KMS-11 (cell line): ENCODE data around the gene ATP5ME.
"Not testable (repeated sequence)": the region's sequence is repeated elsewhere in the genome, so short reads cannot be mapped to it uniquely, and the experiment has no call there.

Source experiments
- H2AFZ ChIP-seq: fragments of 200-600 bp; sonication (generic); 2 replicates; pipeline ENCODE4 v1.6.1; 2016; ENCODE audit warnings: antibody characterized with exemption, mixed run types, low read depth
- H3K27ac ChIP-seq: fragments of 200-600 bp; sonication (generic); 2 replicates; pipeline ENCODE4 v1.6.1; 2016; ENCODE audit warnings: mild to moderate bottlenecking, mixed run types
- H3K27me3 ChIP-seq: fragments of 200-600 bp; sonication (generic); 2 replicates; pipeline ENCODE4 v1.6.1; 2017; ENCODE audit warnings: mild to moderate bottlenecking, low read depth, mixed run types, moderate library complexity; ENCODE audit not compliant: insufficient read depth
- H3K36me3 ChIP-seq: fragments of 200-600 bp; sonication (generic); 2 replicates; pipeline ENCODE4 v1.6.1; 2017; ENCODE audit warnings: mild to moderate bottlenecking, mixed run types; ENCODE audit not compliant: insufficient read depth
- H3K4me1 ChIP-seq: fragments of 200-600 bp; sonication (generic); 2 replicates; pipeline ENCODE4 v1.6.1; 2016; ENCODE audit warnings: mild to moderate bottlenecking, low read depth, mixed run types; ENCODE audit not compliant: poor library complexity, severe bottlenecking
- H3K4me2 ChIP-seq: fragments of 200-600 bp; sonication (generic); 2 replicates; pipeline ENCODE4 v1.7.0; 2016; ENCODE audit warnings: mild to moderate bottlenecking, mixed run types
- H3K4me3 ChIP-seq: fragments of 200-600 bp; sonication (generic); IDR thresholded peaks from 2 replicates; pipeline ENCODE4 v1.6.1; 2017; ENCODE audit warnings: low read depth, low read length, mixed read lengths; ENCODE audit not compliant: insufficient read depth
- H3K79me2 ChIP-seq: fragments of 200-600 bp; sonication (generic); 2 replicates; pipeline ENCODE4 v1.6.1; 2016; ENCODE audit warnings: low read depth, mixed run types; ENCODE audit not compliant: insufficient read depth
- H3K9ac ChIP-seq: fragments of 200-600 bp; sonication (generic); 2 replicates; pipeline ENCODE4 v1.6.1; 2016; ENCODE audit warnings: mild to moderate bottlenecking, mixed run types
- H4K20me1 ChIP-seq: fragments of 200-600 bp; sonication (generic); 2 replicates; pipeline ENCODE4 v1.6.1; 2016; ENCODE audit warnings: mild to moderate bottlenecking, mixed run types; ENCODE audit not compliant: insufficient read depth
- CTCF ChIP-seq: fragments of 200-600 bp; sonication (generic); conservative IDR thresholded peaks from 2 replicates; pipeline ENCODE4 v1.6.1; 2017; ENCODE audit warnings: low read depth, mild to moderate bottlenecking, antibody characterized with exemption, low read length, moderate library complexity, mixed read lengths

Gene ATP5ME

GRCh38 chr4:709348-709747 is 35.3 kb upstream of the ATP5ME start:
- Histone ChIP-seq H3K36me3 (no peaks in the 10 kb centered on the region), H3K4me3 (no peak overlapping the region), H3K27me3 (no peaks in the 10 kb centered on the region), H3K4me1 (no peaks in the 10 kb centered on the region), H3K4me2 (no peak overlapping the region), H2AFZ (no peak overlapping the region), H3K79me2 (no peaks in the 10 kb centered on the region), H3K27ac (no peak overlapping the region), H4K20me1 (no peaks in the 10 kb centered on the region), H3K9ac (no peak overlapping the region)
- no peak for TF ChIP-seq CTCF

- H3K4me2 ChIP-seq: no peak overlapping the region
- no peak overlapping the region for H2AFZ ChIP-seq
- H3K36me3 ChIP-seq: no peaks in the 10 kb centered on the region
- no peaks in the 10 kb centered on the region for H4K20me1 ChIP-seq
- no peak for TF ChIP-seq CTCF
- H3K27ac ChIP-seq: no peak overlapping the region
- H3K9ac ChIP-seq: no peak overlapping the region
- H3K79me2 ChIP-seq: no peaks in the 10 kb centered on the region
- no peak overlapping the region for H3K4me3 ChIP-seq
- H3K27me3 ChIP-seq: no peaks in the 10 kb centered on the region
- H3K4me1 ChIP-seq: no peaks in the 10 kb centered on the region
Observed at GRCh38 chr4:708631-708933, 34.5 kb upstream of the ATP5ME start.

DNA sequence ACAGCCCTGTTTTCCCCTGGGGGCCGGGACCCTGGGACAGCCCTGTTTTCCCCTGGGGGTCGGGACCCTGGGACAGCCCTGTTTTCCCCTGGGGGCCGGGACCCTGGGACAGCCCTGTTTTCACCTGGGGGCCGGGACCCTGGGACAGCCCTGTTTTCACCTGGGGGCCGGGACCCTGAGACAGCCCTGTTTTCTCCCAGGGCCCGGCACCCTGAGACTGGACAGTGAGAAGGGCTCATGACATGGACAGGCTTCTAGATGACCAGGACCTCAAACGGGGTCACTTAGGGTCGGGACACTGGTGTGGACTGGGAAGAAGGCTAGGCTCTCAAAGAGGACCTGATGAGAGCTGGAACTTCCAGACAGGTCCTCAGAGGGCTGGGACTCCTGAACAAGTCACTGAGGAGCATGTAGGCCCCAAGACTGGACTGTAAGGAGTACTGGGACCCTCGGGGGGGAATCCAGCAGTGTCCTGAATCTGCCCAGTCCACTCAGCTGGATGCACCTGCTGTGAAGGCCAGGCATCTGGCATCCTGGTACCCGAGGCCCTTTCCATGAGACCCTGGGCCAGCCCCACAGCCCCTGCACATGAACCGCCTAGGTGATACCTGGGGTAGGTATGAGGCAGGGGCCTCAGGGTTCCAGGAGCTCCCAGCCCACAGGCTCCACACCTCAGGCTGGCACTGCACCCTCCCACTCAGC is 34.0 kb upstream of the ATP5ME start:
- Histone ChIP-seq H3K36me3 (no peaks in the 10 kb centered on the region), H3K4me1 (no peaks in the 10 kb centered on the region), H3K4me3 (no peak overlapping the region), H3K9ac (no peak overlapping the region), H3K27ac (no peak overlapping the region), H2AFZ (no peak overlapping the region), H3K27me3 (no peaks in the 10 kb centered on the region), H4K20me1 (no peaks in the 10 kb centered on the region), H3K79me2 (no peaks in the 10 kb centered on the region), H3K4me2 (no peak overlapping the region)
- TF ChIP-seq CTCF: no peak

GRCh38 chr4:706834-707598 is 32.9 kb upstream of the ATP5ME start:
- H3K27ac ChIP-seq: no peak overlapping the region
- no peaks in the 10 kb centered on the region for H4K20me1 ChIP-seq
- no peaks in the 10 kb centered on the region for H3K27me3 ChIP-seq
- H3K79me2 ChIP-seq: no peaks in the 10 kb centered on the region
- TF ChIP-seq CTCF: no peak
- H3K36me3 ChIP-seq: no peaks in the 10 kb centered on the region
- H2AFZ ChIP-seq: no peak overlapping the region
- no peak overlapping the region for H3K9ac ChIP-seq
- no peaks in the 10 kb centered on the region for H3K4me1 ChIP-seq
- H3K4me2 ChIP-seq: no peak overlapping the region
- no peak overlapping the region for H3K4me3 ChIP-seq

DNA sequence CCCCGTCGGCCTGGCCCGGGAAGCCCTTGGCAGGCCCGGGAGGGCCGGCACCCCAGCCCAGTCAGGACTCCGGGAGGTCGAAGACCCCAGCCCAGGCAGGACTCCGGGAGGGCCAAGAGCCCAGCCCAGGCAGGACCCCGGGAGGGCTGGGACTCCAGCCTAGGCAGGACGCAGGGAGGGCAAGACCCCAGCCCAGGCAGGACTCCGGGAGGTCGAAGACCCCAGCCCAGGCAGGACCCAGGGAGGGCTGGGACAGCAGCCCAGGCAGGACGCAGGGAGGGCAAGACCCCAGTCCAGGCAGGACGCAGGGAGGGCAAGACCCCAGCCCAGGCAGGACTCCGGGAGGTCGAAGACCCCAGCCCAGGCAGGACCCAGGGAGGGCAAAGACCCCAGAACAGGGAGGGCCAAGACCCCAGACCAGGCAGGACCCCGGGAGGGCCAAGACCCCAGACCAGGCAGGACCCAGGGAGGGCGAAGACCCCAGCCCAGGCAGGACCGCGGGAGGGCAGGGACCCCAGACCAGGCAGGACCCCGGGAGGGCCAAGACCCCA is 32.1 kb upstream of the ATP5ME start:
- H3K4me3 ChIP-seq: peak overlapping the region; percentile 51
- peak overlapping the region; percentile 32; the same call in 1 of the 2 replicates for H3K27ac ChIP-seq
- H3K9ac ChIP-seq: peak overlapping the region; percentile 95
- H3K27me3 ChIP-seq, H3K79me2 ChIP-seq, H3K4me1 ChIP-seq, H3K36me3 ChIP-seq, H4K20me1 ChIP-seq: not testable (repeated sequence)
- peak overlapping the region; percentile 36; the same call in 1 of the 2 replicates for H3K4me2 ChIP-seq
- H2AFZ ChIP-seq: peak overlapping the region; percentile 71
